GM23338 (cell line): ENCODE data around the gene AMPD3. TPM values are rescaled to one million over a fixed set of nuclear protein-coding genes. Genes with fewer than 3 reads are reported as not detected.

Source experiments
- ATAC-seq: fragments of 200-7000 bp; cut with Tn5 transposase; 3 replicates; pipeline ENCODE4 v1.9.1; 2020
- DNase-seq: peaks from one replicate; pipeline ENCODE4 v3.0.0-alpha.2; 2015; ENCODE audit warnings: low spot score
- H2AFZ ChIP-seq: fragments of 200-600 bp; sonication (generic); 2 replicates; pipeline ENCODE4 v1.8.0; 2016; ENCODE audit warnings: antibody characterized with exemption, mild to moderate bottlenecking, moderate library complexity
- H3F3A ChIP-seq: fragments of 200-600 bp; sonication (generic); replicated peaks from 2 replicates; pipeline ENCODE4 v1.8.0; 2017; ENCODE audit warnings: antibody characterized with exemption, mixed run types, low read depth
- H3K27ac ChIP-seq: fragments of 200-600 bp; sonication (generic); 2 replicates; pipeline ENCODE4 v1.6.1; 2016; ENCODE audit warnings: low read depth
- H3K27me3 ChIP-seq: fragments of 200-600 bp; sonication (generic); 2 replicates; pipeline ENCODE4 v1.8.0; 2016; ENCODE audit warnings: mild to moderate bottlenecking, mixed run types, moderate library complexity; ENCODE audit not compliant: insufficient read depth
- H3K36me3 ChIP-seq: fragments of 200-600 bp; sonication (generic); 2 replicates; pipeline ENCODE4 v1.8.0; 2016; ENCODE audit warnings: mild to moderate bottlenecking; ENCODE audit not compliant: insufficient read depth
- H3K4me1 ChIP-seq: fragments of 200-600 bp; sonication (generic); 2 replicates; pipeline ENCODE4 v1.8.0; 2016; ENCODE audit warnings: mild to moderate bottlenecking, moderate library complexity; ENCODE audit not compliant: insufficient read depth
- H3K4me2 ChIP-seq: fragments of 200-600 bp; sonication (generic); 2 replicates; pipeline ENCODE4 v1.7.1; 2017; ENCODE audit warnings: mixed run types
- H3K4me3 ChIP-seq: fragments of 200-600 bp; sonication (generic); 2 replicates; pipeline ENCODE4 v1.6.1; 2016; ENCODE audit warnings: mixed run types
- H3K79me2 ChIP-seq: fragments of 200-600 bp; sonication (generic); replicated peaks from 2 replicates; pipeline ENCODE4 v1.8.0; 2017; ENCODE audit warnings: mild to moderate bottlenecking; ENCODE audit not compliant: insufficient read depth
- H3K9me2 ChIP-seq: fragments of 200-600 bp; sonication (generic); 2 replicates; pipeline ENCODE4 v1.8.0; 2017; ENCODE audit not compliant: insufficient read depth
- H4K20me1 ChIP-seq: fragments of 200-600 bp; sonication (generic); replicated peaks from 2 replicates; pipeline ENCODE4 v1.8.0; 2017; ENCODE audit warnings: mild to moderate bottlenecking; ENCODE audit not compliant: insufficient read depth
- H3K27ac Mint-ChIP-seq: 2 replicates; pipeline ENCODE4 v1.8.0; 2020; ENCODE audit warnings: inconsistent platforms, mild to moderate bottlenecking, moderate library complexity, mixed read lengths
- H3K27me3 Mint-ChIP-seq: 3 replicates; pipeline ENCODE4 v1.8.0; 2022; ENCODE audit warnings: low read depth, mild to moderate bottlenecking, moderate library complexity, mixed read lengths, inconsistent platforms; ENCODE audit not compliant: insufficient read depth, poor library complexity
- H3K36me3 Mint-ChIP-seq: 3 replicates; pipeline ENCODE4 v1.8.0; 2021; ENCODE audit warnings: low read depth, mild to moderate bottlenecking, inconsistent platforms, moderate library complexity, mixed read lengths
- H3K4me1 Mint-ChIP-seq: 3 replicates; pipeline ENCODE4 v1.8.0; 2020; ENCODE audit warnings: mild to moderate bottlenecking, inconsistent platforms, mixed read lengths
- H3K4me3 Mint-ChIP-seq: 3 replicates; pipeline ENCODE4 v1.8.0; 2021; ENCODE audit warnings: moderate library complexity, mild to moderate bottlenecking, inconsistent platforms, mixed read lengths
- H3K9me3 Mint-ChIP-seq: 3 replicates; pipeline ENCODE4 v1.8.0; 2020; ENCODE audit warnings: moderate library complexity, mild to moderate bottlenecking, inconsistent platforms, mixed read lengths
- CREB1 ChIP-seq: fragments of 250-450 bp; sonication (Bioruptor Pico); IDR thresholded peaks from 2 replicates; pipeline ENCODE4 v1.5.0; 2020; ENCODE audit warnings: low read depth, mild to moderate bottlenecking, moderate library complexity
- CTCF ChIP-seq, 2 experiments: fragments of 200-600 bp in 1 of 2; sonication (generic) in 1 of 2; conservative IDR thresholded peaks; 2 replicates each; pipeline versions ENCODE4 v1.5.1 to v1.6.1; 2016 to 2017; ENCODE audit warnings: antibody characterized with exemption in 2 of 2, low read depth in 2 of 2, mild to moderate bottlenecking in 2 of 2, moderate library complexity in 1 of 2
- ETS1 ChIP-seq: IDR thresholded peaks from 2 replicates; pipeline ENCODE4 v1.6.1; 2016; ENCODE audit warnings: antibody characterized with exemption
- EZH2 ChIP-seq: fragments of 200-600 bp; sonication (generic); IDR thresholded peaks from one replicate; pipeline ENCODE4 v1.8.0; 2017; ENCODE audit warnings: antibody characterized with exemption, mild to moderate bottlenecking, low read depth; ENCODE audit not compliant: unreplicated experiment
- EZH2phosphoT487 ChIP-seq: fragments of 200-600 bp; sonication (generic); IDR thresholded peaks from one replicate; pipeline ENCODE4 v1.8.1; 2018; ENCODE audit warnings: antibody characterized with exemption; ENCODE audit not compliant: unreplicated experiment
- JUNB ChIP-seq: IDR thresholded peaks from one replicate; pipeline ENCODE4 v1.6.1; 2016; ENCODE audit warnings: antibody characterized with exemption; ENCODE audit not compliant: unreplicated experiment
- NANOG ChIP-seq: IDR thresholded peaks from 2 replicates; pipeline ENCODE4 v1.6.1; 2016; ENCODE audit warnings: antibody characterized with exemption, borderline replicate concordance
- POLR2AphosphoS5 ChIP-seq: IDR thresholded peaks from 2 replicates; pipeline ENCODE4 v1.6.1; 2016; ENCODE audit warnings: antibody characterized with exemption, low read depth
- REST ChIP-seq: IDR thresholded peaks from one replicate; pipeline ENCODE4 v1.6.1; 2018; ENCODE audit warnings: antibody characterized with exemption; ENCODE audit not compliant: unreplicated experiment
- ZNF114 ChIP-seq: fragments of 250-450 bp; sonication (Bioruptor Pico); IDR thresholded peaks from 2 replicates; pipeline ENCODE4 v1.5.0; 2020; ENCODE audit warnings: mild to moderate bottlenecking, moderate library complexity
- ZNF462 ChIP-seq: fragments of 250-450 bp; sonication (Bioruptor Pico); IDR thresholded peaks from 2 replicates; pipeline ENCODE4 v1.5.0; 2020; ENCODE audit warnings: mild to moderate bottlenecking, moderate library complexity
- polyA plus RNA-seq: library from polyadenylated mRNA; unstranded; fragments of >200 nt; fragmentation: Nextera tagmentation; extraction: Ambion mirVana; gene quantifications from 2 replicates; pipeline ENCODE4 v1.2.1, GENCODE V29; 2016
- total RNA-seq: library from RNA; depleted of rRNA; stranded (reverse); fragments of >200 nt; shearing (Covaris generic); gene quantifications from 2 replicates; pipeline ENCODE4 v1.2.3, GENCODE V29; 2014

The AMPD3 gene
- total and polyA plus RNA-seq, 2 experiments from 2014 or later: 1.6 to 2.1 TPM

GRCh38 chr11:10483584-10483983 lies 28.5 kb downstream of the AMPD3 start:
- Histone ChIP-seq H3K79me2 (no peaks in the 10 kb centered on the region), H2AFZ (no peak overlapping the region), H3K9me2 (no peaks in the 10 kb centered on the region), H3K4me1 (no peaks in the 10 kb centered on the region), H4K20me1 (no peaks in the 10 kb centered on the region), H3K27me3 (no peaks in the 10 kb centered on the region), H3K4me3 (no peak overlapping the region), H3K36me3 (no peaks in the 10 kb centered on the region), H3K4me2 (no peak overlapping the region), H3K27ac (no peak overlapping the region), H3F3A (no peaks in the 10 kb centered on the region)
- no peaks in the 10 kb centered on the region for H3K36me3 Mint-ChIP-seq
- DNase-seq (no peak), ATAC-seq (no peak)
- H3K27me3 Mint-ChIP-seq: no peaks in the 10 kb centered on the region
- H3K27ac Mint-ChIP-seq: no peak overlapping the region
- TF ChIP-seq NANOG (no peak), ETS1 (no peak), CREB1 (CRISPR knock-in tag) (no peak), POLR2AphosphoS5 (no peak), EZH2 (no peak), CTCF (conservative IDR thresholded peaks at IDR 0.05; ENCODE audit: low read depth in 2 of 2) (no peak), ZNF462 (no peak), ZNF114 (no peak), REST (no peak), EZH2phosphoT487 (no peak), JUNB (no peak)
- H3K4me1 Mint-ChIP-seq: peaks cover 6% of the 10 kb centered on the region
- H3K4me3 Mint-ChIP-seq: no peak overlapping the region
- H3K9me3 Mint-ChIP-seq: peaks cover 3% of the 10 kb centered on the region; the same call in 1 of the 3 replicates
